ENCODE measurements around the gene UGT1A4. TPM values are rescaled to one million over a fixed set of nuclear protein-coding genes. Genes with fewer than 3 reads are reported as not detected.

UGT1A4 gene
- total and polyA plus RNA-seq, 5 donors from 2014 or later, result not detected

DNA sequence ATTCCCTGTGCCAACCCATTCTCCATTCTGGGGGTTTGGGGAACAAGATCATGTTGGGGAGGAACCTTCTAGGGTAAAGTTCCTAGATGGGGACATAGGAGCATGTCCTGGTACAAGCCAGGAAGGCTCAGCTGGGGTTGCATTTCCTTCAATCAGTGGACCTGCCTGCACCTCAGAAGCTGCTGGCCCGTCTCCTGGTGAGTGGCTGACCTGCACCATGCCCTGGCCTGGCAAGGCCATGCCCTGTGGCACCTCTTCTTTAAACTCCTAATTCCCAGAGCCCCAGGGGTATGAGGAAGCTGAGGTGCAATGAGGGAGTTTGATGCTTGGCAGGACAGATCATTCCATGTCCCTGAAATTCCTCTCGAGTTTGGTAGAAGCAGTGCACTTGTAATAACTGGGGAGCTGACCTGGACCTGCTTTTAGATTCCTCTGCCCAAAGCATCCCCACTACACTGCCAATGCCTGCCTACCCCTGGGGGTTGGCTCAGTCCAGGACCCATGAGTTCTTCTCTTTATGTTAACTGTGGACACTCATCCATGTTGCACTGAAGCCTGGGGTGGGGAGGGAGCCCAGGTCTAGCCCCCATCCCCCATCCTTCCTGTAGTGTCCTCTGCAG is 84.9 kb downstream of the UGT1A4 start:
- peaks cover 0 to 4% (median 0%) of the 10 kb centered on the region in 7 donors for H3K9me3 Mint-ChIP-seq
- DNase-seq (no peak), ATAC-seq (ENCODE audit: low read depth in 2 of 2) (no peak)
- H3K27me3 ChIP-seq (ENCODE audit: control insufficient read depth, insufficient read depth, low read length), result peaks cover 3% of the 10 kb centered on the region
- H3K4me1 ChIP-seq (ENCODE audit: control insufficient read depth, insufficient read depth, low read length, poor library complexity, severe bottlenecking), result no peaks in the 10 kb centered on the region
- no peaks in the 10 kb centered on the region for H3K36me3 Mint-ChIP-seq
- no peak overlapping the region for H3K27ac ChIP-seq (ENCODE audit: insufficient read depth, low read length, poor library complexity, severe bottlenecking)
- H3K27ac Mint-ChIP-seq, result no peak overlapping the region
- H3K36me3 ChIP-seq (ENCODE audit: control insufficient read depth, insufficient read depth, low read length), result no peaks in the 10 kb centered on the region
- no peaks in the 10 kb centered on the region for H3K9me3 ChIP-seq (ENCODE audit: control insufficient read depth in 2 of 2, low read length in 2 of 2)
- no peak overlapping the region for H3K4me3 ChIP-seq (ENCODE audit: low read depth, low read length)
- H3K27me3 Mint-ChIP-seq, result peaks cover 11% of the 10 kb centered on the region
- no peaks in the 10 kb centered on the region for H3K4me1 Mint-ChIP-seq
- no peak overlapping the region for H3K4me3 Mint-ChIP-seq

DNA sequence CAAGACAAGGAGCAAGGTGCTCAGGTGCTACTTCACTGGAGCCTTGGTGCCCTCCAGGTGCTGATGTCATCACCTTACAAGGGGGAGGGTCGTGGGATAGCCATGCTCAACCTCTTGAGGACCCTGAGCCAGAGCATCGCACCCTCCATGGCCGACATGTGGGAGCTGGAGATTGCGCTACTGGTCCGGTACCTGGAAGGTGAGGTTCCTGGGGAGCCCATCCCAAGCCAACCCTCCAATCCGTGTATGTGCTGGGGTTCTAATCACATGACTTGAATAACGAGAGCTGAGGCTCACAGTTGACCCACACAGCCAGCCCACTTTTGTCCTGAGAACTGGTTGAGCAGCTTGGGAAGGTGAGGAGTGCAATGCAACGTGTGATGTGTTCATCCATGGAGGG is 85.5 kb downstream of the UGT1A4 start:
- H3K4me3 ChIP-seq (ENCODE audit: low read depth, low read length), result no peak overlapping the region
- H3K4me3 Mint-ChIP-seq, result no peak overlapping the region
- no peak overlapping the region for H3K27ac ChIP-seq (ENCODE audit: insufficient read depth, low read length, poor library complexity, severe bottlenecking)
- H3K27ac Mint-ChIP-seq, result no peak overlapping the region
- H3K36me3 Mint-ChIP-seq, result no peaks in the 10 kb centered on the region
- no peak for ATAC-seq (ENCODE audit: low read depth in 2 of 2)
- H3K9me3 ChIP-seq (ENCODE audit: control insufficient read depth in 2 of 2, low read length in 2 of 2), result no peaks in the 10 kb centered on the region
- peaks cover 13% of the 10 kb centered on the region for H3K27me3 Mint-ChIP-seq
- H3K36me3 ChIP-seq (ENCODE audit: control insufficient read depth, insufficient read depth, low read length), result no peaks in the 10 kb centered on the region
- H3K9me3 Mint-ChIP-seq, result peaks cover 0 to 4% (median 0%) of the 10 kb centered on the region in 7 donors
- H3K27me3 ChIP-seq (ENCODE audit: control insufficient read depth, insufficient read depth, low read length), result peaks cover 3% of the 10 kb centered on the region
- H3K4me1 ChIP-seq (ENCODE audit: control insufficient read depth, insufficient read depth, low read length, poor library complexity, severe bottlenecking), result no peaks in the 10 kb centered on the region
- DNase-seq, result no peak
- H3K4me1 Mint-ChIP-seq, result no peaks in the 10 kb centered on the region

DNA sequence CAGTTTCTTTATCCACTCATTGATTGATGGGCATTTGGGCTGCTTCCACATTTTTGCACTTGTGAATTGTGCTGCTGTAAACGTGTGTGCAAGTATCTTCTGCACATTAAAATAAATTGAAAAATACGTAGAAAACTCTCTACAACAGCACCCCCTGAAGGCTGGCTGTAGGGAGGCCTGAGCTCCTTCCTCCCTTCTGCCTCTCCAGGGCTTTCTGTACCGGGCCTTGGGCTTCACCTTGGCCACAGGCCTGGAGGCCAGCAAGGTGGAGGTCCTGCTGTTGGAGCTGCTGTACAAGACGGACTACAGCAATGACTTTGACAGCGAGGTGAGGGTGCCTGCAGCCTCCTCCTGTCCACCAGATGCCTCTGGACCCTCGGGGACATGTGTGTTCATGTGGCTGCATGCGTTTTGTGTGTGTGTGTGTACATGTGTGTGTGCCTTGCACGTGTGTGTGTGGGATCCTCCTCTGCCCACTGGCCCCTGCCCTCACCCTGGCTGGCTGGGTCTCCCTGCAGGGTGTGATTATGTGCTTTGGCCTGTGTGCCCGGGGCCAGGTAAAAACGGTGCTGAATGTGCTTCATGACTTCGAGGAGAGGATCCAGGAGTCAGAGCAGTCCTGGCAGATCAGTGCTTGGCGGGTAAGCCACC is 88.8 kb downstream of the UGT1A4 start:
- Mint-ChIP-seq H3K9me3 (peaks cover 0 to 1% (median 0%) of the 10 kb centered on the region in 7 donors), H3K36me3 (no peaks in the 10 kb centered on the region), H3K27ac (no peak overlapping the region), H3K27me3 (peaks cover 19% of the 10 kb centered on the region), H3K4me1 (no peaks in the 10 kb centered on the region), H3K4me3 (no peak overlapping the region)
- peaks cover 3% of the 10 kb centered on the region for H3K27me3 ChIP-seq (ENCODE audit: control insufficient read depth, insufficient read depth, low read length)
- no peak overlapping the region for H3K4me3 ChIP-seq (ENCODE audit: low read depth, low read length)
- H3K27ac ChIP-seq (ENCODE audit: insufficient read depth, low read length, poor library complexity, severe bottlenecking), result no peak overlapping the region
- no peaks in the 10 kb centered on the region for H3K36me3 ChIP-seq (ENCODE audit: control insufficient read depth, insufficient read depth, low read length)
- H3K4me1 ChIP-seq (ENCODE audit: control insufficient read depth, insufficient read depth, low read length, poor library complexity, severe bottlenecking), result no peaks in the 10 kb centered on the region
- ATAC-seq (ENCODE audit: low read depth in 2 of 2) (no peak), DNase-seq (no peak)
- H3K9me3 ChIP-seq (ENCODE audit: control insufficient read depth in 2 of 2, low read length in 2 of 2), result no peaks in the 10 kb centered on the region

DNA sequence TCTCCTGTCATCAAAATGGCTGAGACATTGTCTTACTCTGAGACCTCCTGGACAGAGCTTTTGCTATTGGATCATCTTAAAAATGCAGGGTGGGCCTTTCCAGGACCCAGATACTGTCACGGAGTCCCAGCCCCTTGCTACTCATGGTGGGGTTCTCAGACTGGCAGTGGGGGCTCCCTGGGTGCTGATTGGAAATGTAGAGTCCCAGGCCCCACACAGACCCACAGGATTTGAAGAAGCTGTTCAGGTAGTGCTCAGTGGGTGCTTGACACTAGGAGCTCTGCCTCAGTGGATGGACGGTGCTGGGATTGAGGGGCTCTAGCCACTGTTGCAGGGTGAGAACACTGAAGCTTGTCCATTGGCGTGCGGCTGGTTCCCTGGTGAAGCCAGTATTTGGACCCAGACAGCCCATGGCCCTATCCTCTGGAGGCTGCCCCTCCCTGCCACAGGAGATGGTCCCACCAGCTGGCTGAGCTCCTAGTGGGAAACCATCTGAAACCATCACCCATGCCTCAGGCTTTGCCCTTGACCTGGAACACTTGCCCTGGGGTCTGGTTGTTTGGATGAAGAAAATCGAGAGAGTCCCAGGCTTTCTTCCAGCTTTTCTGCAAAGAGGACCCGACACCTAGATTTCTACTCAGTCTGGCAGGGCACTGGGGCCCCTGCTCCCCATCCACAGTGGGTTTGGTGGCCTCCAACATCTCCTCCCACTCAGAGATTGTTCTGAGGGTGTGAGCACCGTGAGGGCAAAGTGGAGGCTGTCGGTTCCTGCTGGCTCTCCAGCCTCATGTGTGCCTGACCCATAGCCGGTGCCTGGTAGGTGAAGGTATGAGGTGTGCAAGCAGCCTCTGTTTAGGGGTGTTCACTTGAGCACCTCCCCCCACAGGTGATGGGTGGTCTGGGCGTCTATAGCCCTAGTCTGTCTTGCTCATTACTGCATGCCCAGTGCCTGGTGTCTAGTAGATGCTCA is 89.7 kb downstream of the UGT1A4 start:
- Histone ChIP-seq H3K27ac (ENCODE audit: insufficient read depth, low read length, poor library complexity, severe bottlenecking) (no peak overlapping the region), H3K9me3 (ENCODE audit: control insufficient read depth in 2 of 2, low read length in 2 of 2) (no peaks in the 10 kb centered on the region), H3K4me1 (ENCODE audit: control insufficient read depth, insufficient read depth, low read length, poor library complexity, severe bottlenecking) (no peaks in the 10 kb centered on the region), H3K27me3 (ENCODE audit: control insufficient read depth, insufficient read depth, low read length) (peaks cover 3% of the 10 kb centered on the region), H3K4me3 (ENCODE audit: low read depth, low read length) (no peak overlapping the region), H3K36me3 (ENCODE audit: control insufficient read depth, insufficient read depth, low read length) (no peaks in the 10 kb centered on the region)
- Mint-ChIP-seq H3K36me3 (no peaks in the 10 kb centered on the region), H3K4me1 (no peaks in the 10 kb centered on the region), H3K9me3 (no peaks in the 10 kb centered on the region), H3K4me3 (no peak overlapping the region), H3K27ac (no peak overlapping the region), H3K27me3 (peaks cover 23% of the 10 kb centered on the region)
- no peak for ATAC-seq (ENCODE audit: low read depth in 2 of 2)
- DNase-seq, result no peak

DNA sequence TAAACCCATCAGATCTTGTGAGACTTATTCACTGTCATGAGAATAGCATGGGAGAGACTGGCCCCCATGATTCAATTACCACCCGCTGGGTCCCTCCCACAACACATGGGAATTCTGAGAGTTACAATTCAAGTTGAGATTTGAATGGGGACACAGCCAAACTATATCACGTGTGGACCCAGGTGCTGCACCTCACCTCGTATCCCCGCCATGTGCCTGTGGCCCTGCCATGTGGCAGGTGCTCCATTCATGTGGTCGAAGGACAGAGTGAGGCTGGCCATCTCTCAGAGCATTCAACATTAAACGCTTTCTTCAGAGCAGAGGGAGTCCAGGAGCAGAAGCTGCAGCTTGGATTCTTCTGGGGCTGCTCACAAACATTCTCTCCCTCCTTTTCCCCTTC is 91.8 kb downstream of the UGT1A4 start:
- Histone ChIP-seq H3K9me3 (ENCODE audit: control insufficient read depth in 2 of 2, low read length in 2 of 2) (no peaks in the 10 kb centered on the region), H3K4me3 (ENCODE audit: low read depth, low read length) (no peak overlapping the region), H3K36me3 (ENCODE audit: control insufficient read depth, insufficient read depth, low read length) (no peaks in the 10 kb centered on the region), H3K4me1 (ENCODE audit: control insufficient read depth, insufficient read depth, low read length, poor library complexity, severe bottlenecking) (no peaks in the 10 kb centered on the region), H3K27ac (ENCODE audit: insufficient read depth, low read length, poor library complexity, severe bottlenecking) (no peak overlapping the region), H3K27me3 (ENCODE audit: control insufficient read depth, insufficient read depth, low read length) (no peaks in the 10 kb centered on the region)
- ATAC-seq (ENCODE audit: low read depth in 2 of 2), result no peak
- Mint-ChIP-seq H3K4me3 (no peak overlapping the region), H3K9me3 (no peaks in the 10 kb centered on the region), H3K27me3 (peaks cover 35% of the 10 kb centered on the region), H3K4me1 (no peaks in the 10 kb centered on the region), H3K27ac (no peak overlapping the region), H3K36me3 (no peaks in the 10 kb centered on the region)
- DNase-seq, result no peak

DNA sequence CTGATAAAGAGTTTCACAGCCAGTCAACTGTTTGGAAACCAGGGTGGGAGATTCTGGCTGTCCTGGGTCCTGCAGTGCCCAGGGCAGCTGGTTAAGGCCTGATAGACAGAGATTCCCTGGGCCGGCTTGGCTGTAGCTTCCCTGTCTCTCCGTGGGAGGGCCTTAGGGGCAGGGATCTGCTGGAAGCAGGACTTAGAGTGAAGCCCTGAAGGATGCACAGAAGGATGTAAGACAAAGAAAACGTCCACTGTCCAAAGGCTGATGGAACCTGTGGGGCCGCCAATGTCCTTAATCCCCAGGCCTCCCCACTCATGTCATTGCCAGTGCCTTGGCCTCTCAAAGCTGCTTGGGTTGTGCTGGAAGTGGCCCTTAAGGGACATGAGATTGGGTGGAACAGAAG is 92.6 kb downstream of the UGT1A4 start:
- H3K27me3 Mint-ChIP-seq, result peaks cover 32% of the 10 kb centered on the region
- H3K4me1 Mint-ChIP-seq, result no peaks in the 10 kb centered on the region
- no peak for ATAC-seq (ENCODE audit: low read depth in 2 of 2)
- H3K9me3 ChIP-seq (ENCODE audit: control insufficient read depth in 2 of 2, low read length in 2 of 2), result no peaks in the 10 kb centered on the region
- no peaks in the 10 kb centered on the region for H3K27me3 ChIP-seq (ENCODE audit: control insufficient read depth, insufficient read depth, low read length)
- no peak overlapping the region for H3K27ac ChIP-seq (ENCODE audit: insufficient read depth, low read length, poor library complexity, severe bottlenecking)
- H3K36me3 Mint-ChIP-seq, result no peaks in the 10 kb centered on the region
- no peak overlapping the region for H3K27ac Mint-ChIP-seq
- H3K4me3 Mint-ChIP-seq, result no peak overlapping the region
- no peak overlapping the region for H3K4me3 ChIP-seq (ENCODE audit: low read depth, low read length)
- no peak for DNase-seq
- H3K36me3 ChIP-seq (ENCODE audit: control insufficient read depth, insufficient read depth, low read length), result no peaks in the 10 kb centered on the region
- H3K9me3 Mint-ChIP-seq, result no peaks in the 10 kb centered on the region
- H3K4me1 ChIP-seq (ENCODE audit: control insufficient read depth, insufficient read depth, low read length, poor library complexity, severe bottlenecking), result no peaks in the 10 kb centered on the region

DNA sequence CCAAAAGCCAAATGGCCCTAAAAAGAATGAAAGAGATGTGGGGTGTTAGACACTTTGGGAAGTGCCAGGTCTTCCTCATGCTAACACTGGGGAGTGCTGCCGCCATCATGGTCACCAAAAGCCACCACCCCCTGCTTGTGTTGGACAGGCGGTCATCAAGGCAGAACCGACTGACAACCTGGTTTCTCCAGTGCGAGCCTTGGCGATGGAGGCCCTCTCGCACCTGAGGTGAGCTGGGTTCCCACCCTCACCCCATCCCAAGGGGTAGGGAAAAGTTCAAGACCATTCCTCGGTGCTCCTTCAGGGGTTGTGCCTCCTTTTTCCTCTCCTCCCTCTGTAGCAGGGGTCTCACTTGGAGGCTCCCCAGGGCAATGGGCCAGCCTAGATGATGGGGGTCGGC is 93.2 kb downstream of the UGT1A4 start:
- no peak for DNase-seq
- Histone ChIP-seq H3K27me3 (ENCODE audit: control insufficient read depth, insufficient read depth, low read length) (no peaks in the 10 kb centered on the region), H3K4me1 (ENCODE audit: control insufficient read depth, insufficient read depth, low read length, poor library complexity, severe bottlenecking) (no peaks in the 10 kb centered on the region), H3K36me3 (ENCODE audit: control insufficient read depth, insufficient read depth, low read length) (no peaks in the 10 kb centered on the region), H3K4me3 (ENCODE audit: low read depth, low read length) (no peak overlapping the region), H3K27ac (ENCODE audit: insufficient read depth, low read length, poor library complexity, severe bottlenecking) (no peak overlapping the region), H3K9me3 (ENCODE audit: control insufficient read depth in 2 of 2, low read length in 2 of 2) (no peaks in the 10 kb centered on the region)
- no peak overlapping the region for H3K4me3 Mint-ChIP-seq
- no peaks in the 10 kb centered on the region for H3K36me3 Mint-ChIP-seq
- no peak for ATAC-seq (ENCODE audit: low read depth in 2 of 2)
- H3K27ac Mint-ChIP-seq, result no peak overlapping the region
- no peaks in the 10 kb centered on the region for H3K9me3 Mint-ChIP-seq
- no peaks in the 10 kb centered on the region for H3K4me1 Mint-ChIP-seq
- H3K27me3 Mint-ChIP-seq, result peaks cover 28% of the 10 kb centered on the region
